ENCODE data around the gene PNLDC1.

Gene PNLDC1, protein sequence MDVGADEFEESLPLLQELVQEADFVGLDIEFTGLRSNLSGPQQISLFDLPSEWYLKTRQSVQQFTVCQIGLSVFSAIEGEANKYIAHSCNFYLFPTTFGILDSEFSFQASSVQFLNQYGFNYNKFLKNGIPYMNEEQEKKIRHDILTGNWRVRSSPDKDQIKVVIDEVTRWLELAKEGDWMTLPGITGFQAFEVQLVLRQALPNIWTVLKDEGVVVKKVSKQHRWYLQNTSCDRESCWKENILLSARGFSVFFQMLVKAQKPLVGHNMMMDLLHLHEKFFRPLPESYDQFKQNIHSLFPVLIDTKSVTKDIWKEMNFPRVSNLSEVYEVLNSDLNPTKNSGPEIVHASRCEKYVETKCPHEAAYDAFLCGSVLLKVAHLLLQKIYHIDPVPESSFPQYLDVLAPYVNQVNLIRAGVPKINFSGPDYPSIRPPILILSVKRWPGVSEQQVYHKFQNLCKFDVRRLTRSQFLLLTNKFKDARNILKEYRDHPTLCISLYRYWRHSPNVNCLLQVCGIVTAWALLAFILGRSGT

GRCh38 chr6:159800141-159800865 lies at the start of gene PNLDC1:
PNLDC1 (plus strand) TSS chr6:159800276; CDS start chr6:159800308, 32 bp downstream.
- TF ChIP-seq CTCF (IDR thresholded peaks at IDR 0.05; ENCODE audit: extremely low read depth, insufficient read depth, missing control alignments), result no peak
- in situ Hi-C loops (cut with MboI; ENCODE audit: low pct_unique_long_range_greater_than_20kb, low sequenced_read_pairs, unreplicated experiment), result no loop called here
- no peak for DNase-seq (ENCODE audit: low spot score)

GRCh38 chr6:159751448-159751847 lies 48.6 kb upstream of the PNLDC1 start:
- no peak for DNase-seq (ENCODE audit: low spot score)
- in situ Hi-C loops (cut with MboI; ENCODE audit: low pct_unique_long_range_greater_than_20kb, low sequenced_read_pairs, unreplicated experiment), result no loop called here

GRCh38 chr6:159753081-159753872 lies 46.8 kb upstream of the PNLDC1 start:
- in situ Hi-C loops (cut with MboI; ENCODE audit: low pct_unique_long_range_greater_than_20kb, low sequenced_read_pairs, unreplicated experiment), result no loop called here

More at GRCh38 chr6:159751448-159751847, 48.6 kb upstream of the PNLDC1 start:
- no peak for TF ChIP-seq CTCF (IDR thresholded peaks at IDR 0.05; ENCODE audit: extremely low read depth, insufficient read depth, missing control alignments)

GRCh38 chr6:159754401-159754800 lies 45.7 kb upstream of the PNLDC1 start:
- no peak for DNase-seq (ENCODE audit: low spot score)
- in situ Hi-C loops (cut with MboI; ENCODE audit: low pct_unique_long_range_greater_than_20kb, low sequenced_read_pairs, unreplicated experiment), result no loop called here
- TF ChIP-seq CTCF (IDR thresholded peaks at IDR 0.05; ENCODE audit: extremely low read depth, insufficient read depth, missing control alignments), result no peak

More at GRCh38 chr6:159753081-159753872, 46.8 kb upstream of the PNLDC1 start:
- no peak for DNase-seq (ENCODE audit: low spot score)
- no peak for TF ChIP-seq CTCF (IDR thresholded peaks at IDR 0.05; ENCODE audit: extremely low read depth, insufficient read depth, missing control alignments)

DNA sequence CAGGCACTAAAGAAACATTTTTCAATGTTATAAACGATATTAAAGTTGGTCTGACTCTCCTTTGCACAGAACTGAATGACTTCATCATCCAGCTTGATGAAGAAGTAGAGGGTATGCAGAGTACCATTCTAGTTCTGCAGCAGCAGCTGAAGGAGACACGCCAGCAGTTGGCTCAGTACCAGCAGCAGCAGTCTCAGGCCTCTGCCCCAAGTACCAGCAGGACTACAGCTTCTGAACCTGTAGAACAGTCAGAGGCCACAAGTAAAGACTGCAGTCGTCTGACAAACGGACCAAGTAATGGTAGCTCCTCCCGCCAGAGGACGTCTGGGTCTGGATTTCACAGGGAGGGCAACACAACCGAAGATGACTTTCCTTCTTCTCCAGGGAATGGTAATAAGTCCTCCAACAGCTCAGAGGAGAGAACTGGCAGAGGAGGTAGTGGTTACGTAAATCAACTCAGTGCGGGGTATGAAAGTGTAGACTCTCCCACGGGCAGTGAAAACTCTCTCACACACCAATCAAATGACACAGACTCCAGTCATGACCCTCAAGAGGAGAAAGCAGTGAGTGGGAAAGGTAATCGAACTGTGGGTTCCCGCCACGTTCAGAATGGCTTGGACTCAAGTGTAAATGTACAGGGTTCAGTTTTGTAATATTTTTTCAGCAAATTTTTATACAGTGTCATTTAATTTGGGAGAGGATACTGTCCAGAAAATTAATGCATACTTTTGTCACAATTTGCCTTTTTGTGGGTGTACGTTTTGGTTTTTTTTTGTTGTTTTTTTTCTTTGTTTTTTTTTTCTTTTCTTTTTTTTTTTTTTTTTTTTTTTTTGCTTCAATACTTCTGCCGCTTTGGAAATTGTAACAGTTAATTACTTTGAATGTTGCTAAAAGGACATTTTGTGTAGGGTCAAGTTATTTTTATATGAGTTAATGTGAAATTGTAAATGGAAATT lies 44.8 kb upstream of the PNLDC1 start:
- DNase-seq (ENCODE audit: low spot score), result no peak
- in situ Hi-C loops (cut with MboI; ENCODE audit: low pct_unique_long_range_greater_than_20kb, low sequenced_read_pairs, unreplicated experiment), result no loop called here
- no peak for TF ChIP-seq CTCF (IDR thresholded peaks at IDR 0.05; ENCODE audit: extremely low read depth, insufficient read depth, missing control alignments)

Data from GM13977 (cell line).